ENCODE results near the gene MICU1.

The MICU1 gene

DNA sequence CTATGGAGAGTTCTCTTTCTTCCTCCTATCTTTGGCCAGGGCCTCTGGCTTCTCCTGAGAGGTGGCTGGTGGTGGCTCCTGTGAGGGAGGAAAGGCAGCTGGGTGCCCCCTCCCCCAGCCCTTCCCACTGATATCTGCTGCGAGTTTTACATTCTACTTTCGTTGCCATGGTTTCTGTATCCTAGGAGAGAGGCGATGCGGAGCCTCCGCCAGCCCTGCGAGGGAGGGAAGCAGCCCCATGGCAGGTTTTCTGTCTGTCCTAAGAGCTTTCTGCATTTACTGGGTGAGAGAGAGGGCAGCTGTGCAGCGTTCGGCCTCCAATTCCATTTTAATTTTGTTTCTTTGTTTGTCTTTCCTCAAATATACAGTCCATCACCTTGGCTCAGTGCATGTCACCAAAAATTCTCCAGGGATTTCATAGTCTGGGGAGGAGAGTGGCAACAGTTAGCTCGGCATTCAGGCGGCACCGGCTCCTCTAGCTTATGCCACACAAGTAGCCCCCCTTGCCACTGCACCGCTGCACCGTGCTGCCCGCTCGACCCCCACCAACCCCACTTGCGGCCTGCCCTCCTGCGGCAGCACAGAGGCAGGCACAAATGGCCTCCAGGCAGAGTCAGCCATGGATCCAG lies 291.6 kb downstream of the MICU1 start:
- in situ Hi-C loops (cut with MboI; ENCODE audit: low sequenced_read_pairs): loop anchor here (25.0 kb wide), 1 partner anchor 197 kb away; no protein-coding TSS in a partner anchor

DNA sequence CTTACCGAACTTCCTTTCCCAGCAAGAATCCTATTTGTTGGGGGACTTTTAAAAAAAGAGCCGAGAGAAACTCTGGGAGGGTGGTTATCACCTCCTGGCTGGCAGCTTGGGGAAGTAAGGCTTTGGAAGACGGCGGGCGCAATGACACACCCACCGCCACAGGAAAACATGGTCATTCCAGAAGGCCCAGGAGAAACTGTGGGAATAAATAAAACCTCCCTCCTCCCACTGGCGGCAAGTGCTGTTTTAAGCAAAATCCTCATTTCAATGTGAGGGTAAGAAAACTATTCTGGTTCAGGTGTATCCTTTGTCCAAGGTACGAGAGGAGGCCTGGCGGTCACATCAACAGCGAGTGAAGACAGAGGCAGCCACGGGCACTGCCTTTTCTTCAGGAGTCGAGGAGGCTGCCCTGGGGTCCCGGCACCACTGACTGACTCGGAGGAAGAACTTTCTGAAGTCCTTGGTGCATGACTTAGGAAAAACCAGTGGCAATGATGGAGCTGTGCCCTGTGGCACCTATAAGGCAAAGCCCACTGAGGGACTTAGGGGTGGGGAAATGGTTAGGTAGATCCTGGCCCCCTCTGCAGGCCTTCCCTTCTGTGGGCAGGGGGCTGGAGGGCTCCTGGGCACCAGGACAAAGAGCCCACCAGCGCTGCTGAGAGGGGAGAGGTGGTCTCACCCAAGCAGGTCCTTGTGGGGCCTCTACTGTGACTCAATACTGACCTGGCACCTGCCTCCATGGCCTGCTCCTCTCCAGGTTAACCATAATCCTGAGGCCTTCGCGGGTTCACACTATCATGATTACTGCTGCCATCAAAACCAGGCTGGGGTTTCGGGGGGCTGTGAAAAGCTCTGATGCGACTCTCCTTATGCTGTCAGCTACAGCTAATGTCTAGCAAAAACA lies 292.5 kb downstream of the MICU1 start:
- in situ Hi-C loops (cut with MboI; ENCODE audit: low sequenced_read_pairs): loop anchor here (25.0 kb wide), 1 partner anchor 196 kb away; no protein-coding TSS in a partner anchor

DNA sequence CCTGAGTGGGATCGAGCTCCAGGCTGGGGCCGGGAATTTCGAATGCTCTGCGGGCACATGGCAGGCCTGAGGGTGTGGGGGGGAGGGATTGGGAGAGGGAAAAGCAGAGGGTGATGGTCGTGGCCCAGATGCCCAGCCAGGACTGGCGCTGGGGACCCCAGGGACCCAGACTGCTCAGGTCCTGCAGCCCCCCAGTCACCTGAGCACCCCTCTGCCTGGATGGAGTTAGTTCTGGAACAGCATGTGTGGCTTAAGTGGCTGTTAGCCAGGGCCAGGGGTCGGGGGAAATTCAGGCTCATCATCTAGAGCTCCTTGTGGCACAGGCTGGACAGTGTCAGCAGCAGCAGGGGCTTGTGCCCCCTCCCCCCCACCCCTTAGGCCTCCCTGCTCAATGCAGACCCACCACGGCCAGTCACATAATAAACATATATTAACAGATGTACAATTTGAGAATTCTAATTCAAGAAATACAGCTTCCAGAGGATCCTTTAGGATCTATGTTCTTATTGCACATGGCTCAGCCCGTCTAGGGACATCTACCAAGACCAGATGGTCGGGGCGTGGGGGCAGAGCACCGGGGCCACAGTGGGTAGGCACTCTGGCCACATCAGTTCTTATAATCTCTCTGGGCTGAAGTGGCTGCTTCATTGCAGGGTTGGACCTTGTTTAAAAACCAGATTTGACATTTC lies 293.3 kb downstream of the MICU1 start:
- in situ Hi-C loops (cut with MboI; ENCODE audit: low sequenced_read_pairs): loop anchor here (25.0 kb wide), 1 partner anchor 195 kb away; no protein-coding TSS in a partner anchor

DNA sequence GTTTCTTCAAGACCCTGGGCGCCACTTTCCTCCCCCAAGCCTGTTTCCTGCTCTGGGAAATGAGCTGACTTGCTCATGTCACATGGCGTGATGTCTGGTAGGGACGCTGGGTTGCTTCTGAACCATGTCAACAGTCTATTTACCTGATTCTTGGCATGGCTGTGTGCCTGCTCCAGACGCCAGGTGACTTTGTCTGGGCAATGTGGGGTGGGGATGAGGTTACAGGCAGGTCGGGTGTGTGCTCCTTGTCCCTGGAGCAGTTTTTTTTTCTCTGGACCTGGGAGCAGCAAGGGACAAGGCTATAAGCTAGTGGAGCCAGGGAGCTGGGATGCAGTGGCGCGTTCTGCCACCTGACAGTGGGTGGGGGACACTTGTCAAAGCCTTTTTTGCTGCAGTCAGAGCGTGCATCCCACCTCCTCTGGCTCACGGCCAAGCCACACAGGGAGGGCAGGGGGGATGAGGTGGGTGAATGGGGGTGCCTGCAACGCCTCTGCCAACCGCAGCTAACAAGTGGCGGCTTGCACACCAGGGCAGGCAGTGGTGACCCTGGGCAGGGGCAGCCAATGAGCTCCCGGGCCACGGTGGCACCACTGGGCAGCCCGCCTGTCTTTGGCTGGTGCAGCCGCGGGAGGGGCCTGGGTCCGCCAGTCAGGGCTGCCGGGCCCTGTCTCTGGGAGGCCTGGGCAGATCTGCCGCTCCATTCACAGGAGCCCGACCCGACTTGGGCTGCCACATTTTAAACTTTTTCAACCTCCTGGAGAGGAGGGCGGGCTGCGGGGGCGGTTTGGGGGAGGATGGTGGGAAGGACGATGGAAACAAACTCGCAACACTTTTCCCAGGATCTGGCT lies 294.1 kb downstream of the MICU1 start:
- in situ Hi-C loops (cut with MboI; ENCODE audit: low sequenced_read_pairs): loop anchor here (25.0 kb wide), 1 partner anchor 194 kb away; no protein-coding TSS in a partner anchor

DNA sequence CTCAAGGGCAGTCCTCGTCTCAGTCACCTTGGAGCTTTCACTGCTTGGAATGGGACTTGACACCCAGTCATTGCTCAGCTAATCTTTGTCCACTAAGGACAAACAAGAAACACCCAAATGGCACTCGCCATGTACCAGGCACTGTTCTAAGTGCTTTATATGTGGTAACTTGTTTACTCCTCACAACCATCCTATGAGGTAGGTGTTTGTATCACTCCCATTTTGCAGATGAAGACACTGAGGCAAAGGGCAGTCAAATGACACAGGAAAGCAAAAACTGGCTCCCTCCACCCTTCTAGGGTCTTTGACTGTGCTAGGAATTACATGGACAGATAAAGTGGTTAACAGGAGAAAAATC lies 295.8 kb downstream of the MICU1 start:
- in situ Hi-C loops (cut with MboI; ENCODE audit: low sequenced_read_pairs): loop anchor here (25.0 kb wide), 1 partner anchor 193 kb away; no protein-coding TSS in a partner anchor

DNA sequence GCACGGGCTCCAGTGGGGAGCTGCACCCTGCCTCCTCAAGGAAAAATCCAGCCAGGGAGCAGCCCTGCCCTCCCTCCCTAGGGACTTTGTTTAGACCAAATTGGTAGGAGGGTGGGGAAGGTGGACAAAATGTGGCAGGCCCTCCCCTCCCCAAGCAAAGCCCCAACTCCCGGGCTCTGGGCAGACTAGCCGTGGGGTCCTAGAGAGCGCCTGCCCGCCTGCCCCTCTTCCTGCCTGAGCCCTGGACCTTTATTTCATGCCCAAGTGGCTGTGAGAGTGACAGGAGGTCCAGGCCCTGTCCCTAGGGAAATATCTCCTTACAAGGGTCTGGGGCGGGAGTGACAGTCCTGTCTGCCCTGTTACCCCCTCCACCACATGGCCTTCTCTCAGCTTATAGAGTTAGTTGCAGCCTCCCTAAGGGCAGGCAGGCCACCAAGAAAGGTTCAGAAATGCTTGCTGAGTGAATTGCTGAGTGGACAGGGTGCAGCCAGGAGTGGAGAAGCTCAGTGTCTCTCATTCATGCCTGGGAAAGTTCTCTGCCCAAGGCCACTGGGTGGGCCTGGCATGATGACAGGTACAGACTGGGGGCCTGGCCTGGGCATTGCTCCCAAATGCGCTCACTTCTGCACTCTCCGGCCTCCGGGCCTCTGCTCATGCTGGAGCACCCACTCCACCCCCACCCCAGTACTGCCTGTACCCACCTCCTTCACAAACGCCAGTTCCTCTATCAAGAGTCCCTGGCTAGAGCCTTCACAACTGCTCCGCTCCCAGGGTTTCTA lies 296.4 kb downstream of the MICU1 start:
- in situ Hi-C loops (cut with MboI; ENCODE audit: low sequenced_read_pairs): loop anchor here (5.0 to 25.0 kb wide), 2 partner anchors 52 to 192 kb away; no protein-coding TSS in a partner anchor

DNA sequence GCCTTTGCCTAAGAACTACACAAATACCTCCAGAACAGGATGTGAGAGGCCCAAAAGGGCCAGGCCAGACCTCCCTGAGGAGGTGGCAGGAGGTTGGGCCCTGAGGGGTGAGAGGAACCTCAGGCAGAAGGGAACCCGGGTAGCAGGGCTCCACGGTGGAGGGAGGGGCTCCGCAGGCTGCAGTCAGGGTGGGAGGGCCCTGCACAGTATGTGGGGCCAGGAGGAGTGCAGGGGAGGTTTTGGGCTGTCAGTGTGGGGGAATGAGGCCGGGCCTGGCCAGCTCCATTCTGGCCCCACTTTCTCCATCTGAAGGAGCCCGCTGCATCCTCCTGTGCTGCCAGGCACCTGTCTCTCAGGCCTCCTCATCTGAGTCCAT lies 297.1 kb downstream of the MICU1 start:
- in situ Hi-C loops (cut with MboI; ENCODE audit: low sequenced_read_pairs): loop anchor here (5.0 to 25.0 kb wide), 2 partner anchors 52 to 192 kb away; no protein-coding TSS in a partner anchor

DNA sequence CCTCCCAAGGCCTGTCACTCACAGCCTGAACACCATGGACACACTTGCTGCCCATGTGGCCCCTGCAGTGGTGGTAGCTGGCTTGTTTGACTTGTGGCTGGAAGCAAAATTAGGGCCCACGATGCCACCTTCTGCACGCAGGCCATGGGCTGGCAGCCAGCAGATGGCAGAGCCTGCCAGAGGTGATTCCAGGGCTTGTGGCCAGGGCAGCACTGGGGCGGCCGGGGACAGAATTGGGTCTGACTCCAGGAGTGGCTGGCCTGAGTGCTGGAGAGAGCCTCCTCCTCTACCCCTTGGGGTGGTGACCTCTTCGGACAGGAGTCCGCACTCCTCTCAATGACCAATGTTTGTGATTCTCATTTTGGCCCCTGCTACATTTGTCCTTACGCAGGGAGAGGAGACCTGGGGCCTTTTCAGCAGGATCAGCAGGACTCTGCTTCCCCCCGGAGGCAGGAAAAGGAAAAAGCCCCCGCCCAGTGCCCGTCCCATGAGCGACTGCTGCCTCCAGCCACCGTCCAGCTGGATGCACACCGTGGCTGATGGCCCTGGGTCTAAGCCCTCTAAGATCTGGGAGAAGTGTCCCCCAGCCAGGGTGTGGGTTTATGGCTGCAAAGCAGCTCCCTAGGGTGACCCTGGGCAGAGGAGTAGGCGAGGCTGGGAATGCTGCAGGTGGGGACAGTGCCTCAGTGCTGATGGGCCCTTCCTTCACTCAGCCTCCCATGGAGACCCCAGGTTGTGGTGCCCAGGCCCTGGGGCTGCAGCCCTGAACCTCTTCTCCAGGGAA lies 297.6 kb downstream of the MICU1 start:
- in situ Hi-C loops (cut with MboI; ENCODE audit: low sequenced_read_pairs): loop anchor here (5.0 to 25.0 kb wide), 2 partner anchors 51 to 191 kb away; no protein-coding TSS in a partner anchor

DNA sequence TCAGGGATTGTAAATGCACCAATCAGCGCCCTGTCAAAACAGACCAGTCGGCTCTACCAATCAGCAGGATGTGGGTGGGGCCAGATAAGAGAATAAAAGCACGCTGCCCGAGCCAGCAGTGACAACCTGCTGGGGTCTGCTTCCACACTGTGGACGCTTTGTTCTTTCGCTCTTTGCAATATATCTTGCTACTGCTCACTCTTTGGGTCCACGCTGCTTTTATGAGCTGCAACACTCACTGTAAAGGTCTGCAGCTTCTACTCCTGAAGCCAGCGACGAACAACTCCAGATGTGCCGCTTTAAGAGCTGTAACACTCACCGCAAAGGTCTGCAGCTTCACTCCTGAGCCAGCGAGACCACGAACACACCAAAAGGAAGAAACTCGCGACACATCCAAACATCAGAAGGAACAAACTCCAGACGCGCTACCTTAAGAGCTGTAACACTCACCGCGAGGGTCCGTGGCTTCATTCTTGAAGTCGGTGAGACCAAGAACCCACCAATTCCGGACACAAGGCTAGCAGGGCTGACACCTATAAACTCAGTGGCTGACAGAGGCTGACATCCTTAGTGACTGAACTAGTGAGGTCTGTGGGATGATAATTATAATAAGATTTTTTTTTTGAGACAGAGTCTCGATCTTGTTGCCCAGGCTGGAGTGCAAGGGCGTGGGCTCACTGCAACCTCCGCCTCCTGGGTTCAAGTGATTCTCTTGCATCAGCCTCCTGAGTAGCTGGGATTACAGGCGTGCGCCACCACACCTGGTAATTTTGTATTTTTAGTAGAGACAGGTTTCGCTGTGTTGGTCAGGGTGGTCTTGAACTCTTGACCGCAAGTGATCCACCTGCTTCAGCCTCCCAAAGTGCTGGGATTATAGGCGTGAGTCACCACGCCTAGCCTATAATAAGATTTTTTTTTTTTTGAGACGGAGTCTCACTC lies 298.9 kb downstream of the MICU1 start:
- in situ Hi-C loops (cut with MboI; ENCODE audit: low sequenced_read_pairs): loop anchor here (5.0 to 25.0 kb wide), 2 partner anchors 50 to 190 kb away; no protein-coding TSS in a partner anchor

DNA sequence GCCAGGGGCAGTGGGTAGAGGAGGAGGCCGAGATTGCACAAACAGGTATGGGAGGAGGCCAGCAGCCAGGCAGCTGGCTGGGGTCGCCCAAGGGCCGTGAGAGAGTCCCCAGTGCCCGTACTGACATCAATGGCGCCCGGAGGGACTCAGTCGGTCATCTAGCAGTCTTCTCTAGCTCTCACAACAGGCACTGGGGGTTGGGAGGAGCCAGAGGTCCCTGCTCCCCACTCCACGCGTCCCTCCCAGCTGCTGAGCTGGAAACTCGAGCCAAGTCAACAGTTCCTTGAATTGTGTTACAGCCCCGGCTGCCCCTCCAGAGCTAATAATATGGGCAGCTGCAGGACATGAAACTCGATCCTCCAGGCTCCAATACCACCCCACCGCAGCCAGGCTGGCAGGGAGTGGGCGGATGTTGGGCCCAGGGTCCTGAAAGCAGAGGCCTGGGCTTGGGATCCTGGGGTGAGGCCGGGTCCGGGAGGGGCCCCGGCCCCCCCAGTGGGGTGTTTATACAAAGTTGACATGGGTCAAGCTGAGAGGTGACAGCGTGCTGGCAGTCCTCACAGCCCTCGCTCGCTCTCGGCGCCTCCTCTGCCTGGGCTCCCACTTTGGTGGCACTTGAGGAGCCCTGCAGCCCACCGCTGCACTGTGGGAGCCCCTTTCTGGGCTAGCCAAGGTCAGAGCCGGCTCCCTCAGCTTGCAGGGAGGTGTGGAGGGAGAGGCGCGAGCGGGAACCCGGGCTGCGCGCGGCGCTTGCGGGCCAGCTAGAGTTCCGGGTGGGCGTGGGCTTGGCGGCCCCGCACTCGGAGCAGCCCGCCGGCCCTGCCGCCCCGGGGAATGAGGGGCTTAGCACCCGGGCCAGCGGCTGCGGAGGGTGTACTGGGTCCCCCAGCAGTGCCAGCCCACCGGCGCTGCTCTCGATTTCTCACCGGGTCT lies 300.4 kb downstream of the MICU1 start:
- in situ Hi-C loops (cut with MboI; ENCODE audit: low sequenced_read_pairs): loop anchor here (5.0 to 25.0 kb wide), 2 partner anchors 48 to 188 kb away; no protein-coding TSS in a partner anchor

DNA sequence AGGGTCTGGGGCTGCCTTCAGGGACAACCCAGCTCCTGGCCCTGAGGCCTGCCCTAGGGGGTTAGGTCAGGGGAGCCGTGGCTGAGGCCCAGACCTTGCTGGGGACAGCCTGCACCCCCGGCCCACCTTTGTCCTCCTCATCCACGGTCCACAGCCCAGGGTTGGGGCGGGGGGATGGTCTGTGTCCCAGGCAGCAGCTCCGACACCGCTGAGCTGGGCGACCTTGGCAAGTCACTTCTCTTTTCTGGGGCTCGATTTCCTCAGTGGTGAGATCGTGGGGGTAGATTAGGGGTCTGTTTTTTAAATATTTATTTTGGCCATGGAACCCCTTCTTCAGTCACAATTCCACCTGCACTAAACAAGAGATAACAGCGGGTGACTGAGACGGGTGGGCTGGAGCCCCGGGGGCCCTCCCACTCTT lies 302.1 kb downstream of the MICU1 start:
- in situ Hi-C loops (cut with MboI; ENCODE audit: low sequenced_read_pairs): no loop called here

DNA sequence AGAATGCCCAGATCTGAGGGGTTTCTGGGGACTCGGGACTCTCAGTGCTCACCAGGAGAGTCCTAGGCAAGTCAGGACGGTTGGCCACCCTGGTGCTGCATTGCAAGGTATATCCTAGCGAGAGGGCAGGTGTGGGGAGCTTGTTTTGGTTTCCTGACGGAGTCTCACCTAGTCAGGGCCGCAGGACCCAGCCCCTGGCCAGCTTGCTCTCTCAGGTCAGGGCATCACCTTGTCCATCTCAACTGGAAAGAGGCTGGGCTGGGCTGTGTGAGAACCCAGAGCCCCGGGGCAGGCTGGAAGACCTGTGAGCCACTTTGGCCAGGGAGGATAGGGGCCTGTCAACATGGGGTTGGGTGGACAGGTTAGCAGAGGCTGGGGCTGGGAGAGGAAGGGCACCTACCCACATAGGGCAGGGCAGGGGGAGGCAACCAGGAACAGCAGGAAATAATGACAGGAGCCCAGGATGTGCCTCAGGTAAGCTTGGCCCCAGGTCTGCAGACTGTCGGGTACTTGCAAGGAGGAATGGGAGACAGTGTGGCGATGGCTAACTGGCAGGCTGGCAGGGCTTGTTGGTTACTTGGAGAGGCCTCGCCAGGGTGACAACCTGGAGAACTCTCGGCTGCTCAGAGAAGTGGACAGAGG lies 302.6 kb downstream of the MICU1 start:
- in situ Hi-C loops (cut with MboI; ENCODE audit: low sequenced_read_pairs): no loop called here

DNA sequence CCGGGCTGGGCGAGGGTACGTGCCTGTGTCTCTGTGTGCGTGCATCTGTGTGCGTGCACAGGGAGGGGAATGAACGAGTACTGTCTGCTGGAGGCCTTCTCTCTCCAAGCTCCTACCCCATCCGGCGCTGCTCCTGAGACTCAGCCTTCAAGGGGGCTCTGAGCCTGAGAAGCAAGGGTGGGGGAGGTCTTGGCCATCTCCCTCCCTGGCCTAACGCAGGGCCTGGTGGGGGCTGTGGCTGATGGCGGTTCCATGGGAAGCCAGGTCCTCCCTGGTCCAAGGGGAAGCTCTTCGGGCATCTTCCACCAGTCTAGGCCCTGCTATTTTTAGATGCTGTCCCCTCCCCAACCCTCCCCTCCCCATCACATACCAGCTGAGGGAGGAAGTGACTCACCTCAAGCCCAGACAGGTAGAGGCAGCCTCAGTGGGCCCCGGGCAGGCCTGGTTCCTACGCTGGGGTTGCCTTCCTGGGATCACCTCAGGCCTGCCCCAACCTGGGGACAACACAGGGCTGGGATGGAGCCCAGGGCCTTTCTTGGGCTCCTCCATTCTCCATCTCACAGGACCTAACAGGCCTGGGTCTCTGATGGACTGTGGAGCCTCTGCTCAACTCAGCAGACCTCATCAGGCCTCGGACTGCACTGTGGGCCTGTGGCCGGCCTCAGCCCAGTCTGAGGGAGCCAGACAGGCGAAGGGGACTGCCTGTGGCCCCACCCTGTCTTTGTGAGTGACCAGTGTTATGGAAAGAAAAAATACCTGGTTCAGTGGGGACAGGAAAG lies 303.4 kb downstream of the MICU1 start:
- in situ Hi-C loops (cut with MboI; ENCODE audit: low sequenced_read_pairs): no loop called here

DNA sequence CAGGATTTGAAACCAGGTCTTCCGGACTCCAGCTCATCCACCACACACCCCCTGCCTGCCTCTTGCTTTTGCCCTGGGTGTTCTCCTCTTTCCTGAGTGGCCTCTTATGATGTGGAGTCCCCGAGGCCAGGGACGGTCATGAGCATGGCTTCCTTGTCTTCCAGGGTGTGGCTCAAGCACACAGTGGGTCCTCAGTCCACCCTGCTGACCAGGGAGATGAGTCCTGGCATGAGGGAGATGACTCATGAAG lies 303.9 kb downstream of the MICU1 start:
- in situ Hi-C loops (cut with MboI; ENCODE audit: low sequenced_read_pairs): no loop called here

DNA sequence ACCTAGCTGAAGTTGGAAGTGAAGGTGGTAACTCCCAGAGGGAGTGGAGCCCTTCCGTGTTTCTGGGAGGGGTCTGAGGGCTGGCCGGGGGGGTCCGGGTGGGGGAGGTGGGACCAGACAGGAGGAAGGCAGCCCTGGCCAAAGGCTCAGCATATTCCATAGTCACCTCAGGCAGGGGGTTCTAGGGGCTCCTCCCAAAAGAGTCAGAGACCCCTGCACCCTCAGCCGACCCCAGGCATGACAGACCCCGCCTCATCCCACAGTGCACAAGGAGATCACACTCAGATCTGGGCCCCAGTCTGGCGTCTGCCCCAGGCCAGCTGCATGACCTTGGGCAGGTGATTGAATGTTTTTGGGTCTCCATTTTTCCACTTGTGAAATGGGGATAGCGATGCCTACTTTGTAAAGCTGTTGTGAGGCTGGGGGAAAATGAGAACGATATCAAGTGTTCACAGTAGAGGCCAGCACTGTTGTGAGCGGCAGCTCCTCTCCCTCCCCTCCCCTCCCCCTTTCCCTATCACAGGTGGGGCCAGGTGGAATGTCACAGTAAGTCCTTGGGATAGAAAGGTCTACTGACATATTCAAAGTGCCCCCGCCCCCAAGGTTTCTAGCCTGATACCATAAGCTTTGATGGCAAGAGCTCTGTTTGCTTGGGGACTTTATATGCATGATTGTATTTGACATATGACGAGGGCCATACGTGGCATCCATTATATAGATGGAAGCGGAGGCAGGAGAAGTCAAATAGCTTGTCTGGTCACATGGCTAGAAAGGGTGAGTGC lies 304.4 kb downstream of the MICU1 start:
- in situ Hi-C loops (cut with MboI; ENCODE audit: low sequenced_read_pairs): no loop called here

Measured in HL-60/S4 (cell line).